Neural cell (in vitro differentiated cells): Measurements from ENCODE around the gene DHX29. TPM values are rescaled to one million over a fixed set of nuclear protein-coding genes. Genes with fewer than 3 reads are reported as not detected.

Experiments used
- H2AFZ ChIP-seq: fragments of 200-600, 300-800 bp; sonication (generic), shearing (Covaris generic); 2 replicates; pipeline ENCODE4 v1.6.0; 2014; ENCODE audit warnings: low read depth, mild to moderate bottlenecking, antibody characterized with exemption, low read length, moderate library complexity
- H3F3A ChIP-seq: fragments of 200-600 bp; shearing (Covaris generic); 2 replicates; pipeline ENCODE4 v1.6.1; 2016; ENCODE audit warnings: mild to moderate bottlenecking, moderate library complexity, mixed read lengths, antibody characterized with exemption, low read length; ENCODE audit not compliant: insufficient read depth, poor library complexity, severe bottlenecking
- H3K27ac ChIP-seq: fragments of 200-600, 300-800 bp; sonication (generic), shearing (Covaris generic); 2 replicates; pipeline ENCODE4 v1.5.1; 2014; ENCODE audit warnings: mild to moderate bottlenecking, low read length, moderate library complexity
- H3K27me3 ChIP-seq: fragments of 300-800, 200-600 bp; sonication (generic), shearing (Covaris generic); 2 replicates; pipeline ENCODE4 v1.6.0; 2014; ENCODE audit warnings: mild to moderate bottlenecking, low read depth, low read length, moderate library complexity; ENCODE audit not compliant: insufficient read depth
- H3K36me3 ChIP-seq: fragments of 300-800, 200-600 bp; sonication (generic), shearing (Covaris generic); 2 replicates; pipeline ENCODE4 v1.5.1; 2014; ENCODE audit warnings: mild to moderate bottlenecking, antibody characterized with exemption, low read length, moderate library complexity; ENCODE audit not compliant: insufficient read depth
- H3K4me2 ChIP-seq: fragments of 300-800, 200-600 bp; sonication (generic), shearing (Covaris generic); 2 replicates; pipeline ENCODE4 v1.6.0; 2014; ENCODE audit warnings: mild to moderate bottlenecking, low read length
- H3K4me3 ChIP-seq: fragments of 300-800, 200-600 bp; sonication (generic), shearing (Covaris generic); 2 replicates; pipeline ENCODE4 v1.5.1; 2014; ENCODE audit warnings: mild to moderate bottlenecking, low read length, moderate library complexity
- H3K79me2 ChIP-seq: fragments of 200-600 bp; shearing (Covaris generic); replicated peaks from 2 replicates; pipeline ENCODE4 v1.6.0; 2014; ENCODE audit warnings: mild to moderate bottlenecking, low read length, moderate library complexity; ENCODE audit not compliant: insufficient read depth
- H3K9ac ChIP-seq: fragments of 300-800, 200-600 bp; sonication (generic), shearing (Covaris generic); 2 replicates; pipeline ENCODE4 v1.6.1; 2016; ENCODE audit warnings: mild to moderate bottlenecking, low read length, mixed read lengths
- H3K9me2 ChIP-seq: fragments of 200-600 bp; shearing (Covaris generic); 2 replicates; pipeline ENCODE4 v1.6.1; 2016; ENCODE audit warnings: mild to moderate bottlenecking, low read length, mixed read lengths; ENCODE audit not compliant: insufficient read depth
- H3K9me3 ChIP-seq: fragments of 200-600, 300-800 bp; sonication (generic), shearing (Covaris generic); 2 replicates; pipeline ENCODE4 v1.6.1; 2016; ENCODE audit warnings: mild to moderate bottlenecking, mixed run types, low read length, moderate library complexity, mixed read lengths
- H4K20me1 ChIP-seq: fragments of 200-600 bp; shearing (Covaris generic); 2 replicates; pipeline ENCODE4 v1.6.1; 2016; ENCODE audit warnings: mild to moderate bottlenecking, mixed run types; ENCODE audit not compliant: insufficient read depth
- EP300 ChIP-seq: fragments of 450-650 bp; conservative IDR thresholded peaks from 2 replicates; pipeline ENCODE4 v1.6.1; 2014; ENCODE audit warnings: antibody characterized with exemption, mild to moderate bottlenecking, moderate library complexity; ENCODE audit not compliant: poor library complexity, severe bottlenecking
- EZH2 ChIP-seq: fragments of 200-600, 300-800 bp; shearing (Covaris generic), sonication (generic); IDR thresholded peaks from 2 replicates; pipeline ENCODE4 v1.6.1; 2014; ENCODE audit warnings: antibody characterized with exemption, low read length, borderline replicate concordance, mild to moderate bottlenecking; ENCODE audit not compliant: insufficient read depth, poor library complexity, severe bottlenecking
- MXI1 ChIP-seq: fragments of 450-650 bp; conservative IDR thresholded peaks from 2 replicates; pipeline ENCODE4 v1.6.1; 2014; ENCODE audit warnings: antibody characterized with exemption, mild to moderate bottlenecking; ENCODE audit not compliant: poor library complexity, severe bottlenecking
- POLR2AphosphoS5 ChIP-seq: IDR thresholded peaks from 2 replicates; pipeline ENCODE4 v1.6.1; 2012
- RAD21 ChIP-seq: fragments of 450-650 bp; conservative IDR thresholded peaks from 2 replicates; pipeline ENCODE4 v1.6.1; 2014; ENCODE audit warnings: antibody characterized with exemption, mild to moderate bottlenecking, moderate library complexity
- SMC3 ChIP-seq: fragments of 450-650 bp; conservative IDR thresholded peaks from 2 replicates; pipeline ENCODE4 v1.6.1; 2014; ENCODE audit warnings: antibody characterized with exemption, mild to moderate bottlenecking, moderate library complexity; ENCODE audit not compliant: poor library complexity
- TAF1 ChIP-seq: IDR thresholded peaks from 2 replicates; pipeline ENCODE4 v1.6.1; 2012; ENCODE audit warnings: low read depth
- polyA plus RNA-seq: library from polyadenylated mRNA; depleted of rRNA; stranded (reverse); fragments of >200 nt; gene quantifications from 2 replicates; pipeline ENCODE4 v1.2.3, GENCODE V29; 2014
- TF ChIP-seq, protein P1 (sequence below): fragments of 450-650 bp; IDR thresholded peaks from 2 replicates; pipeline ENCODE4 v1.5.1; 2014; ENCODE audit warnings: antibody characterized with exemption, mild to moderate bottlenecking, moderate library complexity; ENCODE audit not compliant: poor library complexity, severe bottlenecking
- TF ChIP-seq, protein P2 (sequence below): IDR thresholded peaks from 2 replicates; pipeline ENCODE4 v1.6.1; 2012; ENCODE audit warnings: borderline replicate concordance

The DHX29 gene
- polyA plus RNA-seq, 1 donor from 2014 or later, result 48.1 TPM

DNA sequence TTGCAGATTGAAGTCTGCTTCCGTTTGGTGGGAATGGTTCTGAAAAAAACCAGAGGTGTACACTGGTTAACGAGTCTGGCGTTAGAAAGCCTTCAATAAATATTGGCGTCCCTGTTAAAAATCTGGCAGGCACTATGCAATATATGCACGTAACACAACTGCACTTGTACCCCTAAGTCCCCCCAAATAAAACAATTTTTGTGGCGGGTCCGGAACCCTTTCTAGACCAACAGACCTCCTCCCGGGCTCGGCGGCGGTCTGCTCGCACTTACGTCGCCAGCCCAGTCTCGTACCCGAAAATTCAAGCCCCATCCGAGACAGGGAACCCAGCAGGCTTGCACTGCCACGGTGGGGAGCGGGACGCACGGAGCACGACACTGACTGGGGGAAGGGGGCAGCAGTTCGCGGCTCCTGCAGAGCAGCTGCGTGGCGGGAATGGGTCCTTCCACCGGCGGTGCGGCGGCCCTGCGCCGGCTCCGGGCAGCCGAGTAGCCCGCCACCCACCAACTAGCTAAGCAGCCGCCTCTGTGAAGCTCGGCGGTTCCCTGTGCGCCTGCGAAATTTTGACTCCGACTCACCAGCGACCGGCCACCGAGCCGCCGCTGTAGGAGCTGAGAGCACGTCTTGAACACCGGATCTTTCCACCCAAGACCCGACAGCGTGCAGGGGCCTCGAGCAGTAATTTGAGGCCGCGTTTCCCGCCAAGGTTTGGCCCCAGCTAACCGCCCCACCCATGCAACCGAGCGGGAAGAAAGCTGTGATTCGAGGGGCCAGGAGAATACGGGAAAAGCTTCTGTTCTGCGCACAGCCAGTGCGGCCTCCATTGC, 84.3 kb downstream of the DHX29 start:
- Histone ChIP-seq H3K9me2 (no peaks in the 10 kb centered on the region), H2AFZ (no peak overlapping the region), H3K36me3 (no peaks in the 10 kb centered on the region), H3F3A (no peaks in the 10 kb centered on the region), H3K9ac (no peak overlapping the region), H3K4me2 (no peak overlapping the region), H3K4me3 (peak overlapping the region; percentile 48), H3K27me3 (peaks cover 100% of the 10 kb centered on the region), H3K79me2 (no peaks in the 10 kb centered on the region), H4K20me1 (no peaks in the 10 kb centered on the region), H3K27ac (no peak overlapping the region), H3K9me3 (peaks cover 3% of the 10 kb centered on the region)
- TF ChIP-seq SMC3, result no peak
- TF ChIP-seq TAF1, result no peak
- TF ChIP-seq RAD21, result no peak
- no peak for TF ChIP-seq MXI1
- no peak for TF ChIP-seq EP300
- peak; percentile 35 for TF ChIP-seq EZH2
- peak; percentile 63 for TF ChIP-seq POLR2AphosphoS5

DNA sequence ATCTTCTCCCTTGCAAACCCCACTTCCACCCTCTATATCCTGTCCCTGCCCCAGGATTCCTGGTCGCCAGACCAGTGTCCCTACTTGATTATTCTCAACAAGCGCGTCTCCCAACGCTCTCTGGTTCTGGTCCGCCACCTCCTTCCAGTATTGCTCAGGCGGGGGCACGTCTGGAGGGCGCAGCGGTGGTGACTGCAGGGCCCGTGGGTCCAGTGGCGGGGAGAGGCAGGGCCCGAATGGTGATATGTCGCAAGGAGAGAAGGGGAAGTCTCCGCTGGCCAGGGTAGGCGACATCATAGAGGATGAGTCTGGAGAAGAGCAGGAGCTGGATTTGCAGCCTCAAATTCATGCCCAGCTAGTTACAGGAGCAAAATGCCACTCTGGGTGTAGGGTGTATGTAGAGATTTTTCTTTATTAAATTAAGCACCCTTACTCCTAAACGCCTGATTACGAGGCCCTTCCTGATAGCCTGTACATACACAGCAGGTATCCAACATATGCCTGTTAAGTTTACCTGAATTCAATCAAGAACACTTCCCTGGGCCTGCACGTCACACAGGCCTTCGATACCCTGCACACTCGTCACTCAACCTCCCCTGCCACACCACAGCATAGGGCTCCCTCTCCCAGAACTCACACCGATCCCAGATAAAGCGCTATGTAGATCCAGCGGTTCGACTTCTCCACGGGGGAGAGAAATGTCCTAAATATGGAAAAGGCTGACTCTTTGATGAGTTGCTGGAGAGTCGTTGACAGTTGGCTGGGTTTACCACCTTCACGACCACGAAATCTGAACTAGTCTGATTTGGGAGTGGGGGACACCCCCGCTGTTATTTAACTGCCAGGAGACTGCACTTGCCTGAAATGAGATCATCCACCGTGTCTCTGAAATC, 85.2 kb downstream of the DHX29 start:
- H3K27me3 ChIP-seq, result peaks cover 96% of the 10 kb centered on the region
- H3K79me2 ChIP-seq, result no peaks in the 10 kb centered on the region
- no peaks in the 10 kb centered on the region for H3K9me2 ChIP-seq
- no peak overlapping the region for H3K9ac ChIP-seq
- no peak overlapping the region for H3K4me3 ChIP-seq
- no peaks in the 10 kb centered on the region for H3K36me3 ChIP-seq
- H2AFZ ChIP-seq, result no peak overlapping the region
- no peak for TF ChIP-seq EP300
- TF ChIP-seq EZH2, result no peak
- no peak for TF ChIP-seq POLR2AphosphoS5
- TF ChIP-seq MXI1, result no peak
- no peak for TF ChIP-seq SMC3
- no peak for TF ChIP-seq TAF1
- TF ChIP-seq, protein P1, sequence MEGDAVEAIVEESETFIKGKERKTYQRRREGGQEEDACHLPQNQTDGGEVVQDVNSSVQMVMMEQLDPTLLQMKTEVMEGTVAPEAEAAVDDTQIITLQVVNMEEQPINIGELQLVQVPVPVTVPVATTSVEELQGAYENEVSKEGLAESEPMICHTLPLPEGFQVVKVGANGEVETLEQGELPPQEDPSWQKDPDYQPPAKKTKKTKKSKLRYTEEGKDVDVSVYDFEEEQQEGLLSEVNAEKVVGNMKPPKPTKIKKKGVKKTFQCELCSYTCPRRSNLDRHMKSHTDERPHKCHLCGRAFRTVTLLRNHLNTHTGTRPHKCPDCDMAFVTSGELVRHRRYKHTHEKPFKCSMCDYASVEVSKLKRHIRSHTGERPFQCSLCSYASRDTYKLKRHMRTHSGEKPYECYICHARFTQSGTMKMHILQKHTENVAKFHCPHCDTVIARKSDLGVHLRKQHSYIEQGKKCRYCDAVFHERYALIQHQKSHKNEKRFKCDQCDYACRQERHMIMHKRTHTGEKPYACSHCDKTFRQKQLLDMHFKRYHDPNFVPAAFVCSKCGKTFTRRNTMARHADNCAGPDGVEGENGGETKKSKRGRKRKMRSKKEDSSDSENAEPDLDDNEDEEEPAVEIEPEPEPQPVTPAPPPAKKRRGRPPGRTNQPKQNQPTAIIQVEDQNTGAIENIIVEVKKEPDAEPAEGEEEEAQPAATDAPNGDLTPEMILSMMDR, result no peak
- TF ChIP-seq RAD21, result no peak
- TF ChIP-seq, protein P2, sequence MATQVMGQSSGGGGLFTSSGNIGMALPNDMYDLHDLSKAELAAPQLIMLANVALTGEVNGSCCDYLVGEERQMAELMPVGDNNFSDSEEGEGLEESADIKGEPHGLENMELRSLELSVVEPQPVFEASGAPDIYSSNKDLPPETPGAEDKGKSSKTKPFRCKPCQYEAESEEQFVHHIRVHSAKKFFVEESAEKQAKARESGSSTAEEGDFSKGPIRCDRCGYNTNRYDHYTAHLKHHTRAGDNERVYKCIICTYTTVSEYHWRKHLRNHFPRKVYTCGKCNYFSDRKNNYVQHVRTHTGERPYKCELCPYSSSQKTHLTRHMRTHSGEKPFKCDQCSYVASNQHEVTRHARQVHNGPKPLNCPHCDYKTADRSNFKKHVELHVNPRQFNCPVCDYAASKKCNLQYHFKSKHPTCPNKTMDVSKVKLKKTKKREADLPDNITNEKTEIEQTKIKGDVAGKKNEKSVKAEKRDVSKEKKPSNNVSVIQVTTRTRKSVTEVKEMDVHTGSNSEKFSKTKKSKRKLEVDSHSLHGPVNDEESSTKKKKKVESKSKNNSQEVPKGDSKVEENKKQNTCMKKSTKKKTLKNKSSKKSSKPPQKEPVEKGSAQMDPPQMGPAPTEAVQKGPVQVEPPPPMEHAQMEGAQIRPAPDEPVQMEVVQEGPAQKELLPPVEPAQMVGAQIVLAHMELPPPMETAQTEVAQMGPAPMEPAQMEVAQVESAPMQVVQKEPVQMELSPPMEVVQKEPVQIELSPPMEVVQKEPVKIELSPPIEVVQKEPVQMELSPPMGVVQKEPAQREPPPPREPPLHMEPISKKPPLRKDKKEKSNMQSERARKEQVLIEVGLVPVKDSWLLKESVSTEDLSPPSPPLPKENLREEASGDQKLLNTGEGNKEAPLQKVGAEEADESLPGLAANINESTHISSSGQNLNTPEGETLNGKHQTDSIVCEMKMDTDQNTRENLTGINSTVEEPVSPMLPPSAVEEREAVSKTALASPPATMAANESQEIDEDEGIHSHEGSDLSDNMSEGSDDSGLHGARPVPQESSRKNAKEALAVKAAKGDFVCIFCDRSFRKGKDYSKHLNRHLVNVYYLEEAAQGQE, result no peak
- H3K9me3 ChIP-seq, result peaks cover 3% of the 10 kb centered on the region
- H3K27ac ChIP-seq, result no peak overlapping the region
- no peaks in the 10 kb centered on the region for H4K20me1 ChIP-seq
- H3K4me2 ChIP-seq, result no peak overlapping the region
- H3F3A ChIP-seq, result no peaks in the 10 kb centered on the region
